ENCODE data around the gene UBTD2.

- TF ChIP-seq CTCF (IDR thresholded peaks at IDR 0.05 in 2 of 3, conservative IDR thresholded peaks at IDR 0.05 in 1 of 3; ENCODE audit: control insufficient read depth in 2 of 3, extremely low read depth in 1 of 3, insufficient read depth in 1 of 3, low read depth in 3 of 3, low read length in 3 of 3) (no peak), BRCA1 (IDR thresholded peaks at IDR 0.05; ENCODE audit: low read depth, low read length) (no peak), EZH2 (IDR thresholded peaks at IDR 0.05; ENCODE audit: borderline replicate concordance, control insufficient read depth, low read depth, low read length) (no peak), JUND (IDR thresholded peaks at IDR 0.05; ENCODE audit: low read depth, low read length) (no peak), MAX (IDR thresholded peaks at IDR 0.05; ENCODE audit: low read depth, low read length) (no peak), GABPA (IDR thresholded peaks at IDR 0.05; ENCODE audit: low read depth) (0 out of 2 replicates have a peak, but pooled peaks have one; percentile 36), SP1 (IDR thresholded peaks at IDR 0.05; ENCODE audit: low read depth, low read length) (no peak)
Observed at GRCh38 chr5:172315587-172316493, 32.3 kb upstream of the UBTD2 start.
